CD8-positive, alpha-beta memory T cell (primary cell): ENCODE results near the gene LRFN3. TPM values are rescaled to one million over a fixed set of nuclear protein-coding genes. Genes with fewer than 3 reads are reported as not detected.

ENCODE experiments used
- CTCF ChIA-PET: fragments of 350-600 bp; sonication (Branson Sonifier 250); formaldehyde crosslinking; loops from one replicate; lab custom pipeline; 2021; ENCODE audit warnings: antibody characterized with exemption; lab: Charles Lee
- POLR2A ChIA-PET: fragments of 350-600 bp; sonication (Branson Sonifier 250); formaldehyde crosslinking; loops from one replicate; lab custom pipeline; 2021; ENCODE audit warnings: antibody characterized with exemption; lab: Charles Lee
- DNase-seq, 5 donors: peaks; one replicate each; pipeline versions ENCODE4 v3.0.0 to v3.0.0-alpha.2; 2020 to 2022; ENCODE audit warnings: mixed read lengths in 1 of 5
- H3K27ac ChIP-seq: one replicate; pipeline ENCODE4 v1.7.0; 2013; ENCODE audit warnings: low read depth, mild to moderate bottlenecking, low read length, moderate library complexity
- H3K27me3 ChIP-seq: 2 replicates; pipeline ENCODE4 v1.7.0; 2013; ENCODE audit warnings: low read length, mild to moderate bottlenecking; ENCODE audit not compliant: insufficient read depth, poor library complexity, severe bottlenecking
- H3K36me3 ChIP-seq: 2 replicates; pipeline ENCODE4 v1.7.0; 2013; ENCODE audit warnings: mild to moderate bottlenecking, low read length, moderate library complexity; ENCODE audit not compliant: insufficient read depth
- H3K4me1 ChIP-seq: 2 replicates; pipeline ENCODE4 v1.7.0; 2013; ENCODE audit warnings: mild to moderate bottlenecking, low read length, moderate library complexity; ENCODE audit not compliant: insufficient read depth
- H3K4me3 ChIP-seq: 2 replicates; pipeline ENCODE4 v1.7.0; 2013; ENCODE audit warnings: mild to moderate bottlenecking, low read length
- H3K9me3 ChIP-seq: 2 replicates; pipeline ENCODE4 v1.7.0; 2013; ENCODE audit warnings: mild to moderate bottlenecking, low read length
- H3K27ac Mint-ChIP-seq, 8 donors: one replicate each; pipeline ENCODE4 v1.8.0; 2020 to 2021; ENCODE audit warnings: mixed read lengths in 8 of 8, mild to moderate bottlenecking in 6 of 8, inconsistent platforms in 3 of 8, moderate library complexity in 3 of 8
- H3K27me3 Mint-ChIP-seq, 2 donors: one replicate each; pipeline ENCODE4 v1.8.0; 2020 to 2021; ENCODE audit warnings: mixed read lengths in 2 of 2, mild to moderate bottlenecking in 1 of 2, moderate library complexity in 1 of 2
- H3K36me3 Mint-ChIP-seq, 3 donors: one replicate each; pipeline ENCODE4 v1.8.0; 2020 to 2021; ENCODE audit warnings: mixed read lengths in 3 of 3, inconsistent platforms in 1 of 3, mild to moderate bottlenecking in 1 of 3
- H3K4me1 Mint-ChIP-seq, 3 donors: one replicate each; pipeline ENCODE4 v1.8.0; 2020 to 2021; ENCODE audit warnings: mixed read lengths in 3 of 3, inconsistent platforms in 1 of 3, mild to moderate bottlenecking in 1 of 3
- H3K4me3 Mint-ChIP-seq, 7 donors: one replicate each; pipeline ENCODE4 v1.8.0; 2020 to 2021; ENCODE audit warnings: mixed read lengths in 7 of 7, mild to moderate bottlenecking in 6 of 7, moderate library complexity in 4 of 7, inconsistent platforms in 2 of 7
- H3K9me3 Mint-ChIP-seq, 5 donors: one replicate each; pipeline ENCODE4 v1.8.0; 2020 to 2022; ENCODE audit warnings: mixed read lengths in 5 of 5, mild to moderate bottlenecking in 3 of 5, moderate library complexity in 2 of 5, inconsistent platforms in 1 of 5
- polyA plus RNA-seq: library from polyadenylated mRNA; unstranded; fragments of 300-500 nt; fragmentation: Illumina TruSeq; gene quantifications from one replicate; pipeline ENCODE4 v1.2.3, GENCODE V29; 2021
- total RNA-seq, 2 experiments: library from RNA; stranded (reverse); gene quantifications; one replicate each; pipeline ENCODE4 v1.2.3, GENCODE V29; 2021

The LRFN3 gene
- total and polyA plus RNA-seq, 3 experiments from 2014 or later = 3.0 to 12.5 (median 12.4) TPM

- Mint-ChIP-seq H3K4me3 (peak overlapping the region in 1 of 7 donors; percentile 34), H3K4me1 (peaks cover 19 to 24% (median 20%) of the 10 kb centered on the region in 3 donors), H3K27ac (no peak overlapping the region), H3K36me3 (peaks cover 2 to 10% (median 3%) of the 10 kb centered on the region in 3 donors), H3K27me3 (peaks cover 14 to 19% of the 10 kb centered on the region in 2 donors), H3K9me3 (peaks cover 0 to 2% (median 0%) of the 10 kb centered on the region in 5 donors)
- peaks cover 2% of the 10 kb centered on the region for H3K27me3 ChIP-seq
- POLR2A ChIA-PET = no interaction called here
- no peak overlapping the region for H3K4me3 ChIP-seq
- H3K36me3 ChIP-seq = no peaks in the 10 kb centered on the region
- no peaks in the 10 kb centered on the region for H3K9me3 ChIP-seq
- CTCF ChIA-PET = no interaction called here
- H3K4me1 ChIP-seq = peaks cover 19% of the 10 kb centered on the region
- no peak overlapping the region for H3K27ac ChIP-seq
- no peak for DNase-seq
Observed at GRCh38 chr19:35991731-35992450, 55.7 kb downstream of the LRFN3 start.

- Histone ChIP-seq H3K4me3 (no peak overlapping the region), H3K27me3 (no peaks in the 10 kb centered on the region), H3K9me3 (no peaks in the 10 kb centered on the region), H3K27ac (no peak overlapping the region), H3K4me1 (peaks cover 19% of the 10 kb centered on the region), H3K36me3 (no peaks in the 10 kb centered on the region)
- peaks cover 3 to 19% (median 4%) of the 10 kb centered on the region in 3 donors for H3K36me3 Mint-ChIP-seq
- peaks cover 7 to 13% of the 10 kb centered on the region in 2 donors for H3K27me3 Mint-ChIP-seq
- peak overlapping the region in 1 of 8 donors; percentile 35 for H3K27ac Mint-ChIP-seq
- H3K4me1 Mint-ChIP-seq = peaks cover 27 to 32% (median 28%) of the 10 kb centered on the region in 3 donors
- POLR2A ChIA-PET = interaction anchor here (2.6 kb wide), 1 partner anchor 61 kb away, joined by 10 read pairs; the partner anchor contains the start of genes THAP8 and WDR62
- DNase-seq = no peak
- CTCF ChIA-PET = no interaction called here
- peaks cover 0 to 2% (median 0%) of the 10 kb centered on the region in 5 donors for H3K9me3 Mint-ChIP-seq
- peak overlapping the region in 3 of 7 donors; percentile 24 to 70 (median 26) for H3K4me3 Mint-ChIP-seq
Observed at GRCh38 chr19:35992907-35993765, 57.0 kb downstream of the LRFN3 start.

- Mint-ChIP-seq H3K27me3 (peaks cover 0 to 4% of the 10 kb centered on the region in 2 donors), H3K4me3 (peak overlapping the region in 6 of 7 donors; percentile 54 to 93 (median 66)), H3K9me3 (peaks cover 0 to 2% (median 0%) of the 10 kb centered on the region in 5 donors), H3K27ac (peak overlapping the region in 6 of 8 donors; percentile 10 to 91 (median 66)), H3K36me3 (peaks cover 0 to 22% (median 4%) of the 10 kb centered on the region in 3 donors), H3K4me1 (peaks cover 27 to 36% (median 30%) of the 10 kb centered on the region in 3 donors)
- Histone ChIP-seq H3K27me3 (no peaks in the 10 kb centered on the region), H3K36me3 (no peaks in the 10 kb centered on the region), H3K4me3 (no peak overlapping the region), H3K4me1 (peaks cover 22% of the 10 kb centered on the region), H3K27ac (no peak overlapping the region), H3K9me3 (no peaks in the 10 kb centered on the region)
- ChIA-PET CTCF (interaction anchor here (1.4 to 1.5 kb wide), 2 partner anchors 35 to 60 kb away, joined by 4 read pairs; partner anchors contain the start of gene THAP8), POLR2A (interaction anchor here (2.6 kb wide), 1 partner anchor 60 kb away, joined by 10 read pairs; the partner anchor contains the start of genes THAP8 and WDR62)
- DNase-seq = no peak
Observed at GRCh38 chr19:35993923-35994598, 57.9 kb downstream of the LRFN3 start.

Other genes with a start within 250 kb of the LRFN3 start
- 100 to 1,000 TPM; 223 to 225 TPM for gene ZBTB32, start 231.8 kb upstream of the LRFN3 start, total RNA-seq
- gene ZBTB32, start 231.8 kb upstream of the LRFN3 start, polyA plus RNA-seq = 0.77 TPM
- 10 to 100 TPM; 62.6 to 67.8 TPM for gene KMT2B, start 218.4 kb upstream of the LRFN3 start, total RNA-seq
- 2.9 TPM for gene KMT2B, start 218.4 kb upstream of the LRFN3 start, polyA plus RNA-seq
- gene IGFLR1, start 193.9 kb upstream of the LRFN3 start, total RNA-seq = 100 to 1,000 TPM; 108 to 110 TPM
- gene IGFLR1, start 193.9 kb upstream of the LRFN3 start, polyA plus RNA-seq = 96.7 TPM
- 10 to 100 TPM; 29.0 to 32.2 TPM for gene U2AF1L4, start 191.0 kb upstream of the LRFN3 start, total RNA-seq
- gene U2AF1L4, start 191.0 kb upstream of the LRFN3 start, polyA plus RNA-seq = 37.5 TPM
- gene PSENEN, start 190.7 kb upstream of the LRFN3 start, total RNA-seq = 10 to 100 TPM; 50.8 to 57.8 TPM
- 101 TPM for gene PSENEN, start 190.7 kb upstream of the LRFN3 start, polyA plus RNA-seq
- 10 to 100 TPM in 1 of 2 experiments, 1 to 10 TPM in 1; 8.8 to 10.5 TPM for gene LIN37, start 187.8 kb upstream of the LRFN3 start, total RNA-seq
- 12.7 TPM for gene LIN37, start 187.8 kb upstream of the LRFN3 start, polyA plus RNA-seq
- not detected for gene HSPB6, start 179.3 kb upstream of the LRFN3 start, total RNA-seq
- not detected for gene HSPB6, start 179.3 kb upstream of the LRFN3 start, polyA plus RNA-seq
- gene PROSER3, start 178.2 kb upstream of the LRFN3 start, total RNA-seq = 10 to 100 TPM; 35.2 to 40.5 TPM
- 8.3 TPM for gene PROSER3, start 178.2 kb upstream of the LRFN3 start, polyA plus RNA-seq
- gene ARHGAP33, start 160.8 kb upstream of the LRFN3 start, total RNA-seq = 10 to 100 TPM in 1 of 2 experiments, 1 to 10 TPM in 1; 9.2 to 11.9 TPM
- 0.71 TPM for gene ARHGAP33, start 160.8 kb upstream of the LRFN3 start, polyA plus RNA-seq
- gene PRODH2, start 123.5 kb upstream of the LRFN3 start, total RNA-seq = not detected
- gene PRODH2, start 123.5 kb upstream of the LRFN3 start, polyA plus RNA-seq = not detected
- not detected for gene NPHS1, start 83.9 kb upstream of the LRFN3 start, total RNA-seq
- gene NPHS1, start 83.9 kb upstream of the LRFN3 start, polyA plus RNA-seq = not detected
- gene KIRREL2, start 79.5 kb upstream of the LRFN3 start, total RNA-seq = under 1 TPM; 0.62 to 0.83 TPM
- not detected for gene KIRREL2, start 79.5 kb upstream of the LRFN3 start, polyA plus RNA-seq
- under 1 TPM; 0.85 to 0.86 TPM for gene APLP1, start 67.8 kb upstream of the LRFN3 start, total RNA-seq
- gene APLP1, start 67.8 kb upstream of the LRFN3 start, polyA plus RNA-seq = not detected
- gene NFKBID, start 35.8 kb upstream of the LRFN3 start, total RNA-seq = 10 to 100 TPM; 63.3 to 66.5 TPM
- 3.0 TPM for gene NFKBID, start 35.8 kb upstream of the LRFN3 start, polyA plus RNA-seq
- gene HCST, start 33.8 kb upstream of the LRFN3 start, total RNA-seq = 10 to 100 TPM; 53.4 to 60.1 TPM
- gene HCST, start 33.8 kb upstream of the LRFN3 start, polyA plus RNA-seq = 1,883 TPM
- 1 to 10 TPM; 6.4 to 6.8 TPM for gene TYROBP, start 28.1 kb upstream of the LRFN3 start, total RNA-seq
- 96.2 TPM for gene TYROBP, start 28.1 kb upstream of the LRFN3 start, polyA plus RNA-seq
- gene SDHAF1, start 58.8 kb downstream of the LRFN3 start, total RNA-seq = 10 to 100 TPM; 21.0 to 21.9 TPM
- 54.2 TPM for gene SDHAF1, start 58.8 kb downstream of the LRFN3 start, polyA plus RNA-seq
- gene SYNE4, start 72.4 kb downstream of the LRFN3 start, total RNA-seq = 1 to 10 TPM; 1.2 to 1.9 TPM
- not detected for gene SYNE4, start 72.4 kb downstream of the LRFN3 start, polyA plus RNA-seq
- 10 to 100 TPM; 37.2 to 41.3 TPM for gene ALKBH6, start 77.8 kb downstream of the LRFN3 start, total RNA-seq
- gene ALKBH6, start 77.8 kb downstream of the LRFN3 start, polyA plus RNA-seq = 21.2 TPM
- under 1 TPM; 0.29 to 0.33 TPM for gene CLIP3, start 96.5 kb downstream of the LRFN3 start, total RNA-seq
- 0.39 TPM for gene CLIP3, start 96.5 kb downstream of the LRFN3 start, polyA plus RNA-seq
- 1 to 10 TPM; 1.3 to 1.9 TPM for gene THAP8, start 117.9 kb downstream of the LRFN3 start, total RNA-seq
- gene THAP8, start 117.9 kb downstream of the LRFN3 start, polyA plus RNA-seq = 8.5 TPM
- gene WDR62, start 118.5 kb downstream of the LRFN3 start, total RNA-seq = 10 to 100 TPM; 15.7 to 15.8 TPM
- 0.37 TPM for gene WDR62, start 118.5 kb downstream of the LRFN3 start, polyA plus RNA-seq
- gene OVOL3, start 174.8 kb downstream of the LRFN3 start, total RNA-seq = not detected
- not detected for gene OVOL3, start 174.8 kb downstream of the LRFN3 start, polyA plus RNA-seq
- 100 to 1,000 TPM; 118 to 131 TPM for gene POLR2I, start 178.5 kb downstream of the LRFN3 start, total RNA-seq
- 159 TPM for gene POLR2I, start 178.5 kb downstream of the LRFN3 start, polyA plus RNA-seq
- 100 to 1,000 TPM; 135 to 137 TPM for gene TBCB, start 179.1 kb downstream of the LRFN3 start, total RNA-seq
- 261 TPM for gene TBCB, start 179.1 kb downstream of the LRFN3 start, polyA plus RNA-seq
- 100 to 1,000 TPM; 415 to 432 TPM for gene CAPNS1, start 203.7 kb downstream of the LRFN3 start, total RNA-seq
- gene CAPNS1, start 203.7 kb downstream of the LRFN3 start, polyA plus RNA-seq = 167 TPM
- gene COX7A1, start 216.1 kb downstream of the LRFN3 start, total RNA-seq = not detected
- gene COX7A1, start 216.1 kb downstream of the LRFN3 start, polyA plus RNA-seq = not detected